Activated CD8-positive, alpha-beta memory T cell treated with anti-CD3 and anti-CD28 coated beads, Interleukin-2, amount 50 U/mL, for 4 hours (primary cell): ENCODE measurements around the gene SEC23A.
"Not testable (repeated sequence)": the region's sequence is repeated elsewhere in the genome, so short reads cannot be mapped to it uniquely, and the experiment has no call there.

ENCODE experiments used
- DNase-seq: peaks from one replicate; pipeline ENCODE4 v3.0.0-alpha.2; 2020

The SEC23A gene

GRCh38 chr14:39102969-39103957 lies at the start of gene SEC23A:
SEC23A (minus strand) TSS chr14:39103235; CDS start chr14:39096118, 7,117 bp downstream.
- peak; percentile 79 for DNase-seq

- DNase-seq, result no peak
Observed at GRCh38 chr14:39145266-39145966, 42.4 kb upstream of the SEC23A start.

- DNase-seq, result not testable (repeated sequence)
Observed at GRCh38 chr14:39143226-39143625, 40.2 kb upstream of the SEC23A start.

GRCh38 chr14:39141623-39142022 lies 38.6 kb upstream of the SEC23A start:
- DNase-seq, result not testable (repeated sequence)

- DNase-seq, result no peak
Observed at GRCh38 chr14:39140170-39140569, 37.1 kb upstream of the SEC23A start.

- no peak for DNase-seq
Observed at GRCh38 chr14:39138440-39138839, 35.4 kb upstream of the SEC23A start.

GRCh38 chr14:39137835-39138234 lies 34.8 kb upstream of the SEC23A start:
- DNase-seq, result not testable (repeated sequence)

GRCh38 chr14:39122330-39123138 lies 19.5 kb upstream of the SEC23A start:
- DNase-seq, result no peak

- peak; percentile 91 for DNase-seq
Observed at GRCh38 chr14:39114073-39114838, 11.2 kb upstream of the SEC23A start, which contains the start of gene GEMIN2. GEMIN2 (plus strand) TSS chr14:39114323; CDS start chr14:39114339, 16 bp downstream.

- no peak for DNase-seq
Observed at GRCh38 chr14:39113685-39114072, 10.6 kb upstream of the SEC23A start.

GRCh38 chr14:39109893-39110715 lies 7.1 kb upstream of the SEC23A start:
- no peak for DNase-seq

GRCh38 chr14:39108791-39109190 lies 5.8 kb upstream of the SEC23A start:
- no peak for DNase-seq

- DNase-seq, result no peak
Observed at GRCh38 chr14:39107591-39107996, 4.6 kb upstream of the SEC23A start.

- DNase-seq, result not testable (repeated sequence)
Observed at GRCh38 chr14:39104078-39104801, 1.2 kb upstream of the SEC23A start.

- DNase-seq, result no peak
Observed at GRCh38 chr14:39102265-39102968, 618 bp downstream of the SEC23A start.

GRCh38 chr14:39099748-39100147 lies 3.3 kb downstream of the SEC23A start:
- no peak for DNase-seq

- not testable (repeated sequence) for DNase-seq
Observed at GRCh38 chr14:39099215-39099614, 3.8 kb downstream of the SEC23A start.

- no peak for DNase-seq
Observed at GRCh38 chr14:39097159-39097558, 5.9 kb downstream of the SEC23A start.

GRCh38 chr14:39094515-39094914 lies 8.5 kb downstream of the SEC23A start:
- DNase-seq, result no peak

GRCh38 chr14:39091716-39092115 lies 11.3 kb downstream of the SEC23A start:
- DNase-seq, result no peak
